Measurements from ENCODE around the gene ANKRD7.

GRCh38 chr7:118288098-118288497 is 63.6 kb downstream of the ANKRD7 start:
- no peak for TF ChIP-seq CTCF (IDR thresholded peaks at IDR 0.05; ENCODE audit: low read depth, low read length)
- no peak for TF ChIP-seq EZH2phosphoT487 (IDR thresholded peaks at IDR 0.05; ENCODE audit: low read depth)
